ENCODE data around the gene LAMA1.

LAMA1 gene

DNA sequence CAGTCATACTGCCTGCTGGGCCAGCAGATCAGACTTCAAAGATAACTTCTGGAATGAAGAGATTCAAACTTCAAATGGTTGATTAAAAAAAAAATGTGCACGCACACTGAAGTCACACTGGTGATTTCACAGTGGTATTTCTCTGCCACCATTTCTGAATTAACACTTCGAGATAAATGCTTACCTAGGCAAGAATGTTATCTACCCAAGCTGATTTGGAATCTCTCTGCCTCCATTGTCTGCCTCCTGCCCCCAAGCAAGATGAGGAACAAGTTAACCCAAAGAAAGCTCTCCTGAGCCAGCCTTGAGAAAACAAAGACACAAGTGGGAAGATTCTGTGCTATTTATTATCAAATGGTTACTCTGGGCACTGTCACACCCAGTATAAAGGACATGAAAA is 6.5 kb downstream of the LAMA1 start:
- intact Hi-C loops (cut with DNase I) = no loop called here
- DNase-seq = no peak

DNA sequence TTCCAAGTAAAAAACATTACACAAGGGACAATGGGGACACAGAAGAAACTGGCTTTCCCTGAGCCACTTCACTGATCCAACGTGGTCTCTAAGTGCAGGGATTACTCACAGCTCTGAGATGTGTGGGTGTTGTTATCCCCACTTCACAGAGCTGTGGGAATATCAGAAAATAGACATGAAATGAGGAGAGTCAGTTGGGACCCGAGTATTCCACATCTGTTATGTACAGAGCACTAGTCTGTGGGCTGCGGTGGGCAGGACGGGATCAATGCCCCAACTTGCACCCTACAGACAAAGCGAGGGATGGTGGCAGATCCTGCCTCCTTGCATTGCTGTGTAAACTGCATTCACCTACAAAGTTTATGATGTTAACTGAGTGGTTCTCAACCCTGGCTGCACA is 11.7 kb downstream of the LAMA1 start:
- intact Hi-C loops (cut with DNase I) = no loop called here
- no peak for DNase-seq

DNA sequence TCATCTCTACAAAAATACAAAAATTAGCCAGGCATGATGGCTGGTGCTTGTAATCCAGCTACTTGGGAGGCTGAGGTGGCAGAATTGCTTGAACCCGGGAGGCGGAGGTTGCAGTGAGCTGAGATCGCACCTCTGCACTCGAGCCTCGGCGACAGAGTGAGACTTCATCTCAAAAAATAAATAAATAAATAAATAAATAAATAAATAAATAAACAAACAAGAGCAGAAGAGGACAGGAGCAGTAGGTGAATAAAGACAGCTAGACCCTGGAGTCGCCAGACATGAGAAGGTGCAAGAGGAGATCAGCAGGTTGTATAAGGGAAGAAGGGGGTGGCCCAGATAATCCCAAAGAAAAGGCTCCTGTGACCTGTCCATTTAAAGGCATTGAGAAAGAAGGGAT is 12.3 kb downstream of the LAMA1 start:
- intact Hi-C loops (cut with DNase I) = no loop called here
- no peak for DNase-seq

DNA sequence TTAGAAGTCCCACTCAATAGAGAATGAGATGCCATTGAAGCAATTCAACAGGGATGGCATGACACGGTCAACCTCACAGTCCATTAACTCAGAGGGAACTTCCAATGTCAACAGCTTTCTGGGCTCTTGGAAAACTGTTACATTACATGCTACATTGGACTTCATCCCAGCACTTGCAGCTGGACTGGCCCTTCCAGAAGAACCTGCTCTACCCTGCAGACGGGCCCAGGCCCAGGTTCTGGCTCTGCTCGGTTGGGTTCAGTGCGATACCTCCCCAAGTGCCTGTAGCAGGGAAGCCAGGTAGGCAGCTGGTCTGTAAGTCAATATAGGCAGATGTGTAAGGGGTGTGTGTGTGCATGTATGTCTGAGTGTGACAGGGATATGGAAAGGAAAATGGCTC is 12.9 kb downstream of the LAMA1 start:
- no peak for DNase-seq
- intact Hi-C loops (cut with DNase I) = no loop called here

DNA sequence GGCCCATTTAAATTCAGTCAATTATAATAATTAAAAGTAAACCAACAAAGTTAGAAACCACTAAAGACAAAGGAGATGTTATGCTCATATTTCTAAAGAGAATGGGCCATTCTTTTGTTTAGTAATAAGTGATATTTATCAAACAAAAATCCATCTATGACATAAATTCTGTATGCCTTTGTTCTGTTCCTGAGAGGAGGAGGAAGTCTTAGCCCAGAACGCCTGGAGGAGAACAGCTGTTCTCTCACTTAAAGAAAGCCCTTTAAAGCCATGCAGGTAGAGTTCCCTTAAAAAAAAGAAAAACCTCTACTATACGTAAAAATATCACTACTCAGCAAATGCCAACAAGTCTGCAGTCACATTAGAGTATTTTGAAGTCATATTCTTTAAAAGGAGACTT is 15.5 kb downstream of the LAMA1 start:
- intact Hi-C loops (cut with DNase I) = no loop called here
- DNase-seq = no peak

DNA sequence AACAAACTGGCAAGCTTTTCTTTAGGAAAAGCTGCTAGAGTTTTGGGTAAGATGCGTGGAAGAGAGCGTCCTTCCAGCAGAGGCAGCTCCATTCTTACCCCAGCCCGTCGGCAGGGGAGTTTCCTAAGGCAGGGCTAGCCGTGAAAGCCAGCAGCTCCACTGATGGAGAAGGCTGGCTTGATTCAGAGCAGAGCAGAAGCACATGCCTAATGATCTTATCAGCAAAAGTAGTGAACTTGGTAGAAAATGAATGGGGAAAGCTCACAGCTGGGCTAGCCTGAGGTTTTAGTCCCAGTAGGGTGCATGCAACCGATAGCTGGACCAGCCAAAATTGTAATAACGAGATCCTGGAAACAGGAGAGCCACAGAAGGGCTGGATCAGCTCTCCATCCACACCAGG is 20.8 kb downstream of the LAMA1 start:
- DNase-seq = no peak
- intact Hi-C loops (cut with DNase I) = no loop called here

DNA sequence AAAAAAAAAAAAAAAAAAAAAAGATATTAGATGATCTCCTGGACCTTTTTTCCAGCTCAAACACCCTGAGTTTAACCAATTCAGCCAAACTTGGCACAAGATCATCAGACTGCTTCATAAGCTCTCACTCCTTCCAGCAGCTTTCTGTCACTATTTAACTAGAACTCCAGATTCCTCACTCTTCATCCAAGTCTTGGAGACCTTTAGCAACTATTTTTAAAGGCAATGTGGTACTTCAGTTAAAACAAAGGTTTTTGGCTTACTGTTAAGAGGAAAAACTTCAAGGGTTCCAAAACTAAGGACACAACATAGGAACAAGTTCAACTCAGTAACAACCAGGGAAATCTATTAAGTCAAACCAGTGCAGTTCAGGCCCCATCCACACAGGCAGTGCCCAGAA is 23.2 kb downstream of the LAMA1 start:
- no peak for DNase-seq
- intact Hi-C loops (cut with DNase I) = no loop called here

DNA sequence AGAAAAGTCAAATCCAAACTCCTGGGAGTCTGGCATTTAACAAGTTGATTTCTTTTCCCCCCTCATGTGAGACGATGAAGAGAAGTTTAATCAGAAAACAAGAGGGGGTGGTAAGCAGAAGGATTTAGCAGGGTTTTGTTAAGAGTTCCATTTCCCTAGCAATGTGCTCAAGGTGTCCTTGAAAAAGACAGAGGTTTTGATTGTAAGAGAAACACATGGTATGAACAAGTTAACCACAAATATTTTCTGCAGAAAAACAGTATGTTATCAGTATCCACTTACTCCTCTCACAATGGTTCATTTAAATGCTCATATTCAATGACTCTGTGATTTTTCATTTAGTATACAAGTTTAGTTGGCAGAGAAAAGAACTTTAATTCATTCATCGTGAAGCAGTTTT is 26.8 kb downstream of the LAMA1 start:
- DNase-seq = no peak
- intact Hi-C loops (cut with DNase I) = no loop called here

DNA sequence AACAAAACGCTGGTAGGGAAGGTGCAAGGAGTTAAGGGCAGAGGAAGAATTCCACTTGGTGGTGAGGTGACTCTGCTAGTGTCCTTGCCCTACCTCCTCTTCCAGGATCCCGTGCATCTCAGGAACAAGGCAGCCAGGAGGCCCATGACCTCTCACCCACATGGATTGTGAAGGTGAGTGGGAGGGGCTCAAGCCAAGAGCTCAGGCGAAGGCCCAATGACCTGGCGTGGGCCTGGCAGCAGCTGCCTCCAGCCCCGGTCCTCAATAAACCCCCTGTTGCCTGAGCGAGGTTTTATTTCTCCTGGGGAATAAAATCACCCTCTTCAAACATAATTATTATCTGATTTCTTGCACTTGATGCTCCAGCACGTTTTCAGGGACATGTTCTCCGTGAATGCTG is 28.2 kb downstream of the LAMA1 start:
- no peak for DNase-seq
- intact Hi-C loops (cut with DNase I) = no loop called here

DNA sequence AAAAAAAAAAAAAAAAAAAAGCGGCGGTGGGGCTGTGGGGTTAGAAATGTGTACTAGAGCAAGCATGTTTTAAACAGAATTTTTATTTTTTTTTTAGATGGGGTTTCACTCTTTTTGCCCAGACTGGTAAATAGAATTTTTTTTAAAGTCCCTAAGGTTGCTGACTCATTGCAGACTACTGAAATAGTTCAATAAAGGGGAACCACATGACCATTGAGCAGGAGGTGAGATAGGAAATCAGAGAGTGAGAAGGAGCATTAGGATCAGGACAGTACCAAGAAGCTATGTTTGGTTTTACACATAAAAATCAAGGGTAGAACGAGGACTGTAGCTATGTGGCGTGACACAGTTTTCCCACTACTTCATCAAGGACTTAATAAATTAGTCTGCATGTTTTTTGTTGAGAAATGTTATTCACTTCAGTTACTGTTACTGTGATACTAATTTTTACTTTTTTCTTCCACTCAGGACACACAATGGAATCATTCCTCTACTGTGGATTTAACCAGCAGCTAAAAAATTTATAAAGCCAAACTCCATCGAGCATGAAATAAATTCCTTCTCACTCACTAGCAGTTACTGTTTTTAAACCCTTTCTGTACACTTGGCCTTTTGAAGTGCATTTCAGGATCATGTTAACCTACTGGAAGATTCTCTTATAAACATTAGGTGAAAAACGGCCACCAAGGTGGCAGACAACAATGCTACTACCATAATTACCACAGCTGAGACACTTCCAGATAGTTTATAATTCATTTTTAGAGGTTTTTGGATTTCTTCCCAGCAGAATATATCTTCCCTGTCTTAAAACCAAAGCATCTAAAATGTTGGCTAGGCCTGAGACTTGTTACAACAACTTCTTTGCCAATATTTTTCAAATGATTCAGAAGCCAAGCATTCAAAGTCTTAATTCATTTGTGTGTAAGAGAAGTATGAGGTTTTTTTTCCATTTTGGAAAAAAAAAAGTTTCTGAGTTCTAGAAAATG is 33.2 kb downstream of the LAMA1 start:
- intact Hi-C loops (cut with DNase I) = no loop called here
- no peak for DNase-seq

DNA sequence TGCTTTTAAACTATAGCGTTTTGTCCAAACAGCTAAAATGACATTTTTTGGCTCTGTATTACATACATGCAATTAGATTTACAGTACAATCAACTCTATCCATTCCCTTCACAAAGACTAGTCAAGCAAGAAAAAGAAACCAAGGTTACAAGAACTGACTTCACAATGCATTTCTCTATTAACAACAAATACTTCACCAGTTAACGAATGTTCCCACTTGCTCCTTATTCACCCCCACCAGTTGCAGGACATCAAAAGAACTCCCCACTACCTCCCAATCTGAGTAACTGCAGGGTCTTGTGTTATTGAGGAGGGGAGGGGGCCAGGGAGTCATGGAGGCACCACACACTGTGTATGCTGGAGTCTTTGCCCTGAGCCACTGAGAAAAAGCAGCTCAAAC is 34.9 kb downstream of the LAMA1 start:
- no peak for DNase-seq
- intact Hi-C loops (cut with DNase I) = no loop called here

DNA sequence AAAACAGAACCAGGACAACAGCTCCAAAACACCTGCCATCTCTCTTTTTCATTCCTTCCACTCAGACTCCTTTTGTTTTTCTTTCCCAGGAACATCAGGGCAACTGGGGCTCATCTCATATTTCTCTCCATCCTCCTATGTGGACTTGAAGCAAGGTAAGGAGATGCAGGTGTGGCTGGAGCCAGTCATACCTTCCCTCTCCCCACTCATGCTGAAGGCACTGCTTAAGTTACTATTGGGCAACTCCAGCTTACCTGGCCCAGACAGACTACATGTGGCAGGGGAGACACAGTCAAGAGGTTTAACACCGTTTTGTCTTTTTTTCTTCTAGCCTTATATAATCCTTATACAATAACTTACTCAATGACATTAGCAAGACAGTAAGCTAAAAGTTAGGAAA is 38.4 kb downstream of the LAMA1 start:
- intact Hi-C loops (cut with DNase I) = no loop called here
- no peak for DNase-seq

DNA sequence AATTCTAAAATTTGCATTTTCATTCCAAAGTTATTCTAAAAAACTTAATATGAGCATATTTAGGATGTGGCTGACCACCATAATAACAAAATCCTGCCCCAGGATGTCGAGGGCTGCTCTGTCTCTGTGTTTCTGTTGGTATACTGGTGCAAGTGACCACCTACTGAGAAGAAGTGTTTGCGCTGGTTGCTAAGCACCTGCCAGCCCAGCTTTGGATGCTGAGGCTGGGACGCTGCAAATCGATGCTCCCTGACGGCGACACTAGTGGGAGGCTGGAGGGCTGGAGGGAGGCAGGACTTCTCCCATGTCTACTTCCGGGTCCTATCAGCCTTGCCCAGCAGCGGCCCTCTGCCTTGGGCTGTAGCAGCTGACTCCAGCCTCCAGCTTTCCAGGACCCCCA is 45.0 kb downstream of the LAMA1 start:
- no peak for DNase-seq

DNA sequence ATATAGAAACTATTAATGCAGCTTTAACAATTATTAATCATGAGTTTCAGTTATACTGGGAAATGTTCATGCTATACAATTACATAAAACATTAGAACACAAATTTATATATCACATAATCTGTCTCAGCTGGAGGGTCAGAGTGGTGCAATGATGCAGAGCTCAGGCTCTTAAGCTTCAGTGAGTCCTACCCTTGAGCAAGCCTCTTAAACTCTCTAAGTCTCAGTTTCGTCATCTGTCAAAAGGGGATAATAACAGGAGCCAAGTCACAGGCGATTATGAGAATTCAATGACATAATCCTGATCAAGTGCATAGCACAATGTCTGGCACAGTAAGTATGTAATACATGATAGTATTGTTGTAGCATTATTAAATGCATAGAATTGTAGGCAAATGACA is 46.0 kb downstream of the LAMA1 start:
- DNase-seq = no peak
- intact Hi-C loops (cut with DNase I) = no loop called here

More for the DNA sequence above, 45.0 kb downstream of the LAMA1 start:
- intact Hi-C loops (cut with DNase I) = no loop called here

DNA sequence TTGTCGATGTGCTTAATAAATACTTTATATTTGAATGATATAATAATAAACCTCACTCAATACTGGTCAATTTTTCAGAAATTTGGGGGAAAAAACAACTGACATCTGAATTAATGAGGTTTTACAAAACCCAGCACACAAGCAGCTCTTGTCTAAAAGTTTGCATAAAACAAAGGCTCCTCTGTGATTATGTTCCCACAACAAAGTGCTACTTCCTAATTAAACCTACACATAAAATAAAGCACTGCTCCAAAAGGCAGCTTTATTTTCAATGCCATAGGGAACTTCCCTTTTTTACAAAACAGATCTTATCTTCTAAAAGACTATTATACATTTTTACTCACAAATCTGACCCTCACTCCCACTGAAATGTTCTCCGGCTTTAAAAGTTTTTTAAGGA is 47.1 kb downstream of the LAMA1 start:
- intact Hi-C loops (cut with DNase I) = no loop called here
- no peak for DNase-seq

DNA sequence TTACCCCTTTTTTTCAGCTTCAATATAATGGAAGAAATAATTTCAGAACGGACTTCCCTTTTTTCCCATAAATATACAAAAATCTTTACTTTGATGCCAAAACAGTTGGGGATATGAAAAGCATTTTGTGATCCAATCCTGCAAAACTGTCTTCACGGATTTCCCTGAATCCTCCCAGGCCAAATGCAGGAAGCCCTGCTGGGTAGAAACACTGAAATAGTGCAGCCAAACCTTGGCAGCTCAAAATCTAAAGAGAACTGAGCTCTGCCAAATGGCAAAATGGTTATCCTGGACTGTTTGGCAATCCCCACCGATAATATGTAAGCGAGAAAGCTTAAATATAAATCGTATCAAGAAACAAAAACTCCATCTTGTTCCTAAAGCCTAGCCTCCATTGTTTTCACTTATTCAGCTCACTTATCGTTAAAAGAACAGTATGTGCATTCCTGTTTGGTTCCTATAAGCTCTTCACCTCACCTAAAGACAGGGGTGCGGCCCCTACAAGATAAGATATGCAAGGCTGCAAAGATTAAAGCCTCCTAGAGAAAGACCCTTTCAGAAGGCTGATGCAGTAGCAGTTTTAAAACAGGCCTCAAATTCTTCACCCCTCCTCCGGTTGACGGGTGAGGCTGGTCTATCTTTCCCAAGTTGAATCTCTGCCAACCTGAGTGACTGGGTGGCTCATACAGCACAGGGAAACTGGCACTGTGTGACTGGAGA is 48.6 kb downstream of the LAMA1 start:
- no peak for DNase-seq
- intact Hi-C loops (cut with DNase I) = no loop called here

DNA sequence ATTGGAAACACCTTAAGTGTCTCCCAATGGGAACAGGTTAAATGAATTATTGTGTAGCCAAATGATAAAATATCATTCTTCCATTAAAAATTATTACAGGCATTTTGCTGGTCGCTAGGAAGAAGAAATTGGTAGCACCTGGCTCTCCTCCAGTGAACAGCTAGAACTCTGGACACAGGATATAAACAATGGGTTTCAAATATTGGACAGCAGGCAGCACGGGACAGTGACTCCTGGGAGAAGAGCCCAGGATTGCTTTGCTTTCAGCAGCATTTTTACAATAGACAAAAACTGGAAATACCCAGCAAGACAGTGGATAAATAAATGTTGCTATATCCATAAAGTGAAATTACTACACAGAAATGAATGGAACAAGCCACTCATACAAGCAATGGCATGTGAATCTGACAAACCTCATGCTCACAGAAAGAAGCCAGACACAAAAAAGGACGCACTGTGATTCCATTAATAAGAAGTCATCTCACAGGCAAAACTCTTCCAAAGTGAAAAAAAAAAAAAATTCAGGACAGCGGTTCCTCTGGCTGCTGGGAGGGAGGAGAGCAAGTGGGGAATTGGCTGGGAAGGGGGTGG is 50.5 kb downstream of the LAMA1 start:
- no peak for DNase-seq
- intact Hi-C loops (cut with DNase I) = no loop called here

DNA sequence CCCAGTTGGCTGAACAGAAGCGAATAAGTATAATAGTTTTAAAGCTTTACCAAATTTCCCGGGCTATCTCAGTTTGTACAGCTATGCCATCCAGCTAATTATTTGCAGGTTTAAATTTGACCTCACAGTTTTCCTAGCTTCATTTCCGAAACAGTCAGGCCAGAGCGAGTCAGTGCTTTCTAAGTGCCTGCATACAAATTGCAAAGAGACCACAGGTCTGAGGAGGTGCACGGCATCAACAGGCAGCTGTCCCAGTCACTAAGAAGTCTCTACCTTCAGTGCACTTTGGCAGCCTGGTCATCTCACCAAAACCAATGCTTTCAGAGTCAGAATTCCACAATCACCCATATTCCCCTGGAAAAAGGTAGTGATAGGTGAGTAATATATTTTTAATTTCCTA is 51.9 kb downstream of the LAMA1 start:
- intact Hi-C loops (cut with DNase I) = no loop called here
- no peak for DNase-seq

DNA sequence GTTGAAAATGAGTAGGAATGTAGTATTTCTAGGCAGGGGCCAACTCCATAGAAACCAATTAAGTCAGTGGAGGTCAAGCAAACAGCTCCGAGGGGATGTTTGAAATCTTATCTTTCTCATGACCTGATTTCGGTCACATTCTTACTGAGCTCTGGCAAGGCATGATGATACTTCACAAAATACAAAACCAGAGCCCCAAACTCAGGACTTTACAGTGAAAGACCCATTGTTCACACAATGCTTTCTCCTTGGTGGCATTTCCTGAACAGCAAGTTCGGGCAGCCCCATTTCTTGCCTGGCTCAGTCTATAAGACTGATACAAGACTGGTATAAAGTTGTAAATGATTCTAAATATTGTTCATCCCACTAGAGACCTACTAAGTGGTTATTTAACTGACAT is 53.3 kb downstream of the LAMA1 start:
- intact Hi-C loops (cut with DNase I) = no loop called here
- no peak for DNase-seq

DNA sequence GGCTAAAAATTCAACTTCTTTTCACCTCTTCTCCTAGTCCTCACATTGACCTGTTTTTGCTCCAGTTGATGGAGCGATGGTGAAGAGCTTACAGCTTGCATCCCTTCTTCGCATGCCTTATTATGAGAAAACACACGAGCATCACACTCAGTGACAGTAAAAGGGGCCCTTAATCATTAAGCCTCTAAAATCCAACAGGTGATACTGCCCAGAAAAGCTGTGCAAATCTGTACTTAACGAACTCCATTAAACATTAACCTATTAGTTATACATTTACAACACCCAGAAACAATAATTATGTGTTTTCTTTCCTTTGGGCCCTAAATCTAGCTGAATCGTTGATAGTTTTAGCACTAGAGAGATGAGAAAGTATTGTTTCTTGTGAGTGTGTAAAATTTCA is 54.8 kb downstream of the LAMA1 start:
- intact Hi-C loops (cut with DNase I) = no loop called here
- no peak for DNase-seq

DNA sequence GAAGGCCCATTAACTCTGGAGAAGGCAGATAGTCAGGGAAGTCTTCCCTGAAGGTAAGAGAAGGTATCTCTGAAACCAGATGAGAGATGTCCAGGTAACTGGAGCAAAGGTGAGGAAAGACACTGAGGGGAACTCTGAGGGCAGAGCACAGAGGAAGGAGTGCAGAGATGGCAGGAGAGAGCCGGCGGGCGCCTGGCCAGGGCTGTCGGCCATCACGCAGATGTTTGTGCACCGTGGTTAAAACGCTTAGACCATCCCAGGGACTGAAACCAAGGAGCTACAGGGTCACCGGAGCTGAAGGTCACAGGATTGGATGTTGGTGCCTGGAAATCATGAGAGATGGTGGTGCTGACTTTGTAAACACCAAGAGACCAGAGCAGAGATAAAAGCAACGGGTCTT is 55.4 kb downstream of the LAMA1 start:
- intact Hi-C loops (cut with DNase I) = no loop called here
- DNase-seq = no peak

DNA sequence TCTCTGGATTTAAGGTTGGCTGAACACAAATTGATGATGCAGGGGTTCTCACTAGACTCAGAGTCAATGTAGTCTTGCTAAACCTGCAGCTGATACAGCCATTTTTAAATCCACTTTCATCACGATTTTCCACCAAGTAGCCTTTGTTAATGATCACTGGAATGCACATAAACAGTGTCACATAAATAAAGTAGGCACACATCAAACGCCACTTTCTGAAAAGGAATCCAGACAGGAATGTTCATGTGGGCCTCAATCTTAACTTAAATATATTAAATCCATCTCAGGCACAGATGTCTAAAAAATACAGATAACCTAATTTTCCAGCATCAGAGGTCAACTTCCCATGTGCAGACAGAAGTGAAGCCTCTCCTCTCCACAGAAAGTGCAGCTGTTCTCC is 58.3 kb downstream of the LAMA1 start:
- intact Hi-C loops (cut with DNase I) = no loop called here

More for the DNA sequence above, 58.3 kb downstream of the LAMA1 start:
- no peak for DNase-seq
